Right ventricle myocardium superior (tissue), 1 donor: ENCODE data around the gene IL5RA. TPM values are rescaled to one million over a fixed set of nuclear protein-coding genes. Genes with fewer than 3 reads are reported as not detected.
A peak's percentile ranks its signal among the peaks of the same experiment; 100 is the strongest.

Source experiments
- ATAC-seq: fragments of 200-7000 bp; cut with Tn5 transposase; one replicate; pipeline ENCODE4 v1.9.1; 2020; ENCODE audit warnings: mild to moderate bottlenecking; ENCODE audit not compliant: poor library complexity
- DNase-seq: peaks from one replicate; pipeline ENCODE4 v3.0.0-alpha.2; 2020
- intact Hi-C: fragments of 100-400 bp; cut with DNase I; formaldehyde crosslinking; loops from one replicate; pipeline ENCODE4 v1.11.2; 2022
- long read RNA-seq: library from polyadenylated mRNA; unstranded; transcript quantifications from one replicate; pipeline ENCODE4 v2.0.0, GENCODE V29; 2021
- total RNA-seq: library from RNA; stranded (reverse); fragmentation: NEBNext Ultra II Directional; extraction: Animal tissue kit (Norgen Biotek cat#: 25700); gene quantifications from one replicate; pipeline ENCODE4 v1.2.1, GENCODE V29; 2021
- donor health status: DM: no; HTN: yes; CAD: no; lungs with severe emphysema.

Gene IL5RA, protein sequence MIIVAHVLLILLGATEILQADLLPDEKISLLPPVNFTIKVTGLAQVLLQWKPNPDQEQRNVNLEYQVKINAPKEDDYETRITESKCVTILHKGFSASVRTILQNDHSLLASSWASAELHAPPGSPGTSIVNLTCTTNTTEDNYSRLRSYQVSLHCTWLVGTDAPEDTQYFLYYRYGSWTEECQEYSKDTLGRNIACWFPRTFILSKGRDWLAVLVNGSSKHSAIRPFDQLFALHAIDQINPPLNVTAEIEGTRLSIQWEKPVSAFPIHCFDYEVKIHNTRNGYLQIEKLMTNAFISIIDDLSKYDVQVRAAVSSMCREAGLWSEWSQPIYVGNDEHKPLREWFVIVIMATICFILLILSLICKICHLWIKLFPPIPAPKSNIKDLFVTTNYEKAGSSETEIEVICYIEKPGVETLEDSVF
- total RNA-seq = 1.0 TPM
- long read RNA-seq = 0 reads

DNA sequence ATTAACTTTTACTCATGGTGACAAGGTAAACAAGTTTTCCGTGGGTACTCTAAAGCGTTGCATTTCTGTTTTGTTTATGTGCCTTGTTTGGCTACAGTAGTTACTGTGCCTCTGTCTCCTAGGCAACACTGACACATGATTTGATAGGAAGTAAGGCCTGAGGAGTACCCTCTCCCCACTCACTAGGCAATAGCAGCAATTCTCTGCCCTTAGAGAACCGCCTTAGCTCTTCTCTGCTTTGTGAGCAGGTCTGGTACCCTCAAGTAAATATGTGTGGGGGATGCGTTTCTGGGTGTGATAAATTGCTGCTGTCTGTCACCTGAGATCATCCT lies at the start of gene IL5RA:
Gene IL5RA (minus strand): TSS at position 76 of the 332 bp plus-strand sequence. CDS start 5,390 bp downstream, outside the sequence.
- intact Hi-C loops = no loop called here
- peak; percentile 90 for ATAC-seq
- DNase-seq = no peak

DNA sequence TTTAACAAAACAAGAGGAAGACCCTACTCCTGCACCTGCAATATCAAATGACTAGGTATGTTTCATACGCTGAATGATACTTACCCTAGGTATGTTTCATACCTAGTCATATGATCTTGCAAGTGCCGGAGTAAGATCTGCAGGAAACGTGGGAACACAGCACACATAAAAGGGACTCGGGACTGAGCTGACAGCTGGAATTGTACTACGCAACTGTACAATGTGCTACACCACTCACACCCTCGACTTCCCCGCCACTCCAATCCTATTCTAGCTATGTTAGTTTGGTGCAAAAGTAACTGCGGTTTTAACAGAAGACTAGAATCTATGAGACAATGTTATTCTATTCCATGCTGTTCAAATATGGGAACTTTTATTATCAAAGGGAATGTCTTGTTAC lies 47.3 kb upstream of the IL5RA start:
- ATAC-seq (no peak), DNase-seq (no peak)
- intact Hi-C loops = no loop called here

DNA sequence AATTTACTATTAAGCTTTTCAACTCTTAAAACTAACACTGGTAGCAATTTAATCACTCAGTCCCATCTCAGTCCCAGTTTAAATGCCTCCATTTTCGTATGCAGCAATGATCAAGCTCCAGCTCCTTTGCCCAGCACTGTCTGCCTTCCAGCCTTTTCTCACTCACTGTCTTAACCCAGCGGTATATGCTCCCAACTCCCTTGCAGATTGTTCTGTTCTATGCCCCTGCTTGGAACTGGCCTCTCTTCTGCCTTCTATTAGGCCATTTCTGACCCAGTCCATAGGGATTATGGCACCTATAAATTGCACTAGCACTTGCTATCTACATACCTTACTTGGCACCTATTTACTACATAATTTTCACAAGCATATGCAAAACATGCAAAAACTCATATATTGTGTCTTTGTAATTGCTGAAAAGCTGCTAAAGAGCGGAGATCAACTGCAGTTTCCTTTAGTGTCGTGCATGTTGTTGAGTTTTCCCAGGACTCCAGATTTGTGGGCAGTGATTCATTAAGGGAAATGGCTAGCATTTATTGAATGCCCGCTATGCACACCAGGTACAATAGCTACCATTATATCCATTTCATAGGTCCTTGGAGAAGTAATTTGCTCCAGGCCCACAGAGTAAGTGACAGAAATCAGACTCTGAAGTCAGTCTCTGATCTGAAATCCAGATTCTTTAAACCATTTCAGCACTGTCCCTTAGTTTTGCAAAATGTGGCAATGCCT lies 44.9 kb upstream of the IL5RA start:
- no peak for ATAC-seq

DNA sequence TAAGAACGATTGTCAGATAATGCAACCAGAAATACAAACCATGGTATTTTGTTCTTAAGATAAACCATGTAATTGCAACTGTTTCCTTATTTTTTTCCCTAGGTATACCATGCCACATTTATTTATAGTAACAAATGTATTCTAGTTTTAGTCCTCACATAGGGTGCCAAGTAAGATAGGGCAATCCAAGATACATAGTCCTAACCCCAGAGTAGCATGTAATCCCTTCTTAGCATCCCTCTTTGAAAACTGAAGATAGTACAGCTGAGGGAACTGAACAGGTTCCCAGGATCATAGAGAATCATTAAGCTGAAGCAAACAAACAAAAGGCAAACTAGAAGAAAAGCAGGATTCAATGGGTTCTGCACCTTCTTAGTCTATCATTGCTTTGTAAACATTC lies 41.3 kb upstream of the IL5RA start:
- DNase-seq (no peak), ATAC-seq (no peak)
- intact Hi-C loops = no loop called here

More for the DNA sequence above, 44.9 kb upstream of the IL5RA start:
- no peak for DNase-seq
- intact Hi-C loops = no loop called here

DNA sequence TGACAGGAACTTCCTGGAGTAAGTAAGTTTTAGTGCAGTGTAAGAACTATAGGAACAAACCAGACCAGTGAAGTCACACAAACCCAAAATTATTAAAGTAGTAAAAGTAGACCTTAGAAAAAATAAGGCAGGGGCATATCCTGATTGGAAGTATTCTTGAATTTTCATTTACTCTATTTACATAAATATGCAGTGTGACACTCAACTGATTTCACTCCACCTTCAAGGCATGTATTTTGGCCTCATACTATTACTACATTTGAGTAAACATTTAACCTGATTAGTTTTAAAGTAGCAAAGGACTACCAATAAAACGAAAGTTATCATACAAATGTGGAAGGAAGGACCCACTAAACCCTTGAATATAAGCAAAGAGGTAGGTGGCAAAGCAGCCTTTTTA lies 39.4 kb upstream of the IL5RA start:
- intact Hi-C loops = no loop called here
- DNase-seq (no peak), ATAC-seq (no peak)

DNA sequence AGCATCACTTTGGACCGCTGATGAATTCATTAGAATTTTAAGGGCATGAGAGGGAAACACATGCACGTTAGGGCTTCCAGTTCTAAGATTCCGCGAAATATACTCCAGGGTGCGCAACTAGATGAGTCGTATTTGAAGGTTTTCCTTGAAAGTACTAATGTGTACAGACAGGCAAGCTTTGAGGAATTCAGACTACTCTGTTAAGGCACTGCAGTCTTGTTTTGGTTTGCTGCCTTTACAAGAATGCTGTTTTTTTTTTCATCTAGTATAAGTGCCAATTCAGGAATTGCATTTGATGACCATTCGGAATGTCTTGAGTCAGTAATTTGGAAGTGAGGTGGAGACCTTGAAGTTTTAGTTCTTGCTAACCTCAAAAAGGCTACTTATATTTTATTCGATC lies 35.7 kb upstream of the IL5RA start:
- intact Hi-C loops = no loop called here
- ATAC-seq = no peak
- DNase-seq = no peak

DNA sequence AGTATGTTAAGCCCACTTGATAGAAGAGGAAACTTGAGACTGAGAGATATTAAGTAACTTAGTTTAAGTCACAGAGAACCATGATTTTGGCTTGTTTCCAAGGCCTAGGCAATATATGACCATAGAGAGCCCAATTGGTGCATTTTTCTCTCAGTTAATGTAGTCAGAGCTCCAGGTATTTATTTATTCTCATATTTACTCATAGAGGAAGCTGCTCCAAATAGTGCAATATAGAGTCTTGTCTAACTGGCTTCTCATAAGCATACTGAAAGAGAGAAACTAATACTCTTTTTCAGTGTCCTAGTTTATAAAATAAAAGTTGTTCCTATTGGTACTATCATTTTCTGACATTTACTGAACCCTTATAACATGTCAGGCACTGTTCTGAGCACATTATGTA lies 31.8 kb upstream of the IL5RA start:
- DNase-seq = no peak

DNA sequence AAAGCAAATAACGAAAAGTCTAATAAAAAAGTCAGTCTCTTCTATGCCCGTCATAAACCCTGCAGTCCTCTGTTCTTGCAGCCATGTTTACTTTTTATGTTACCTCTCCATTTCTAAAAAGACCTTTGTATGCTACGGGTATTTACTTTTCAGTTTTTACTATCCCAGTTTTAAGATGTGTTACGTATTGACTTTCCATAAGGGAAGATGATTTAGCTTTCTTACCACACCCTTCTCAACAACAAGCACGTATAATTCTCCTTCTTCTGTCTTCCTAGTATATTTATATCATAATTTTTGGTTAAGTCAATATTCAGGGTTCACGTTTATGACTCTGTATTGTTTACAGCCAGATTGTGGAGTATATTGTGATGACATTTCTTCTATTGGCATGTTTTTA lies 27.4 kb upstream of the IL5RA start:
- no peak for ATAC-seq
- DNase-seq = no peak
- intact Hi-C loops = no loop called here

More for the DNA sequence above, 31.8 kb upstream of the IL5RA start:
- ATAC-seq = no peak
- intact Hi-C loops = no loop called here

DNA sequence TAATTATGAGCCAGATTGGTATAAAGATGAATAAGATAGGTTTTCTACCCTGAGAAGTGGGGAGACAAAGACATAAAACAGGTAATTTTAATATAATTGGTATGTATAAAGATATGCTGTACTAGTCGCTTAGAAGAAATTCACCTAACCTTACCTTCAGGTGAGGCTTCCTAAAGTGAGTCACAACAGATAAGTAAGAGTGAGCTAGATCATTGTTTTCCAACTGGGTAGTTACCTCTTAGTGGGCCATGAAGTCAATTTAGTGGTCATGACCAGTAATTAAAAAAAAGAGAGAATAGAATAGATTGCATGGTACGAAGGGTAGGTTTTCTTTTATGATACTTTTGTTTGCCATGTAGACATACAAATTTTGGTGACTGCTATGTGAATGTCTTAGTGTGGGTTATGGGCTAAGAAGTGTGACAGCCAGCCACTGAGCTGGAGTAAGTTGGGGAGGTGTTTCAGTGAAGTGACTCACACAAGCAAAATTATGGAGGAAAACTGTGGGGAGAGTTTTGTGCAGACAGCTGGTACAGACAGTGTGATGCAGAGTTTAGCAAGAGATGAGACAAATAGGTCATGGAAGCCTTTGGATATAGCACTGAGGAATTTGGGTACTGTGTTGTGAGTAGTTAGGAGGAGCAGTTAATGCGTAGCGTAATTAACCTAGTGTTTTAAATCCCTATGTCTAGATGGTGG lies 24.7 kb upstream of the IL5RA start:
- intact Hi-C loops = no loop called here
- DNase-seq (no peak), ATAC-seq (no peak)

DNA sequence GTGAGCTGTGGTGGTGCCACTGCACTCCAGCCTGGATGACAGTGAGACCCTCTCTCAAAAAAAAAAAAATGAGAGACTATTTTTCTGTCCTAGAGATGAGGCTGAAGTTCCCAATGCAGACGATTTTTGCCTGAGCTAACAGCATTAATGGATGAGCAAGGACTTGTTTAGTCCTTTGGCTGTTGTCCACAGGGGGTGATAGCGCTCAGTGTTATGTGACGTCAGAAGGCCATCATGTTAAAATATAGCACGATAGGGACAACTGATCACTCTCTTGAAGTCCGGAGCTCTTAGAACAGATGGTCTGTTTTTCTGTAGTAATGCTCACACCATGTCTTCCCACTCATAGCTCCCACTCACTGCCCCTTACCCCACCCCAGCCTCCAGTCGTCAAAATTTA lies 23.3 kb upstream of the IL5RA start:
- ATAC-seq (no peak), DNase-seq (no peak)
- intact Hi-C loops = no loop called here

DNA sequence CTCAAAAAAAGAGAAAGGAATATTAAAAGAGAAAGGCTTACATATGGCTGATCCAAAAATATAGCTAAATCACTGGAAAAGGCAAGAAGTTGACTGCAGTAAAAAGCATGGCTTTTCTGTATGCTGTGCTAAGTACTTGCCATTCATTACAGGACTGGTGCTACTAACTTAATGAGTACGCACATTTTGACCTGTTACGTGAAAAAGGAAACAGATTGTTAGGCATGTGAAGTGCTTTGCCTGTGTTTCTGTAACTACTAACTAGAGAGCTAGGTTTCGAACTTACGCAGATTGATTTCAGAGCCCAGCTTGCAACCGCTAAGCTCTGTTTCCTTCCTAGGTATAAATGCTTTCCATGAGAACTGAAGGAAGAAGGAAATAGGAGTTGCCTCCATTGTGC lies 19.4 kb upstream of the IL5RA start:
- ATAC-seq (no peak), DNase-seq (no peak)
- intact Hi-C loops = no loop called here

DNA sequence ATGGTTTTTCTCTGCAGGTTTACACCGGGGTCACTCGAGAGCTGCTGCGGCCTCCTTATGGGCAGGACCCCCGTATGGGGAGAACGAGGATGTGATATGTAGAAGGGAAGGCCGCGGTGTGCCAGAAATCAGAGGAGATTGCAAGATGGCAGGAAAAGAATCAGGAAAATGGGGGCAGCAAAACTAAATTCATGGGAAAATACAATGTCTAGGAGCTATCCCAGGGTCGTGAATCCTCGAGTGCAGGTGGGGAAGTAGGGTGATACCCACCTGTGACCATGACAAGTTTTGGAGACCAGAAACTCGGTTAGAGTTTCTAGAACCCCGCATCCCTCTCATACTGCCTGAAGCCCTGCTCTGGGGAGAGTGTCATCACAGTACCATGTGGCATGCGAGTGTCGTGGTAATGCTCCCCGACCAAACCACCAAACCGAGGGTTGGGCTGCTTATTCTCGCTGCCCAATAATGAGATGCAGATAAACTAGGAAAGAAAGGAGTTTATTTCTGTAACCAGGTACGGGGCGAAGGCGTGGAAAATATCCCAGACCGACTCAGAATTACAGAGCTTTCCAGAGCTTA lies 17.3 kb upstream of the IL5RA start:
- intact Hi-C loops = no loop called here
- DNase-seq (no peak), ATAC-seq (no peak)

DNA sequence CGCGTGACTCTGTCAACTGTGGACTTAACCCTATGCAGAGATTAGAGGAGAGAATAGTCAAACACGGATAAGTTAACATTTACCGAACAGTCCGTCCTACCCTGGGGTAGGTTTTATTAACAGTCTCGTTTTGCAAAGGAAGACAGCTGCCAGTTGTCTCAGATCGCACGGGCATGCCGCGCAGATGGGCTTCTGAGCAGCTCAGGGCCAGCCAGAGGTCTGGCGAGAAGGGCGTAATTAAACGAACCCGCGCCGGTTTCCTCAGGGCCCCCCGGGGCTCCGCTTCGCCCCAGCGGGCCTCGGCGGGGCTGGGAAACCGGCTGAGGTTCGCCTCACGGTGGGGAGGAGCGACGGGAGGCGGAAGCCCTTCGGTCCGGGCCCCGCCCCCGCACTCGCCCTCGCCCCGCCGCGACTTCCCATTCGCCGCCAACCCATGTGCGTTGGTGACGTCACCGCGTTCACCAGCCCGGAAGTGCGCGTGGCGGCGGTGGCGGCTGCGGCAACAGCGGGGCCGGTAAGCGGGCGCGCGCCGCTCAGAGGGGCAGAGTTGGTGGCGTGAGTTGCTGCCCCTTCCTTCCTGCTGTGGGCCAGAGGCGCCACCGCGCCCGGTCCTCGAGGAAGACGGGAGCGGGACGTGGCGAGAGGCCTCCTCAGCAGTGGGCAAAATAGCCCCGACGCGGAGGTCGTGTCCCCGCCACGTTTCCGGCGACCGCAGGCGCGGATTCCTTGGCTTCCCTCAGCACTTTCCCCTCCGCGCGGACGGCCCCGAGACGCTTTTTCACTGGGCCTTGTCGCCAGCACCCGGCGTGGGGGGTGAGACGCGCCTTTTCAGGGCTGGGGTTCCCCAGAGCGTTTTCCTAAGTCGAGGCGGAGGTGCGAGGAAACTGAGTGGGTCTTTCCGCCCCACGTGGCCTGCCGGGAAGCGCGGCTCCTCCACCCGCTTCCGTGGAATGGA lies 16.6 kb upstream of the IL5RA start, which contains the start of gene TRNT1:
Gene TRNT1 (plus strand): TSS at position 464 of the 955 bp plus-strand sequence. CDS start 2,101 bp downstream, outside the sequence.
- intact Hi-C loops = no loop called here
- ATAC-seq (peak; percentile 99), DNase-seq (peak; percentile 97)

DNA sequence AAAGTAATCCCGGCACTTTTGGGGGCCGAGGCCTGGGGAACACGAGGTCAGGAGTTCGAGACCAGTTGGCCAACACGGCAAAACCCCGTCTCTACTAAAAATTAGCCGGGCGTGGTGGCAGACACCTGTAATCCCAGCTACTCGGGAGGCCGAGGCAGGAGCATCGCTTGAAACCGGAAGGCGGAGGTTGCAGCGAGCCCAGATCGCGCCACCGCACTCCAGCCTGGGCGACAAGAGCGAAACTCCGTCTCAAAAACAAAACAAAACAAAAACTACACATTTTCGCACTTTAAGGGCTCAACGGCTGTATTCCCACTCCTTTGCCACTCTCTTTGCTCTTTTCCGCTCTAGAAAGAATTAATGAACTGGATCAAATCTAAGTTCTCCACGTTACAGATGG lies 15.8 kb upstream of the IL5RA start:
- ATAC-seq (no peak), DNase-seq (no peak)
- intact Hi-C loops = no loop called here

DNA sequence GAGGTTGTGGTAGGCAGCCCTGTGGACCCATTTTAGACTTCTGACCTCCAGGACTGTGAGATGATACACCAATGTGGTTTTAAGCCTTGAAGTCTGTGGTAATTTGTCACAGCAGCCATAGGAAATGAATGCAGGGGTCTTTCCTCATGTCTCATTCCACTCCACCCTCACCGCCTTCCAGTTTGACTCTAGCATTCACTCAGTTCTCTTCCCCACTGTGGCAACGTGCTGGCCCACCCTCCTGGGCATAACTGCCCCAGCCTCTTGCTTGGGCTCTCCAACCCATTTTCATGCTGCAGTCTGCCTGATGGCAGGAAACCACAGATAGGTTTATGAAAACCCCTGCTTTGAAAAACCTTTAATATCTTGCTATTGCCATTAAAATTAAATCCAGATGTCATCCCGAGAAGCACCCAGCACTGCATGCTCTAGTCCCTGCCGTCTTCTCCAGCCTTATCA lies 9.2 kb upstream of the IL5RA start:
- DNase-seq (no peak), ATAC-seq (no peak)
- intact Hi-C loops = no loop called here

DNA sequence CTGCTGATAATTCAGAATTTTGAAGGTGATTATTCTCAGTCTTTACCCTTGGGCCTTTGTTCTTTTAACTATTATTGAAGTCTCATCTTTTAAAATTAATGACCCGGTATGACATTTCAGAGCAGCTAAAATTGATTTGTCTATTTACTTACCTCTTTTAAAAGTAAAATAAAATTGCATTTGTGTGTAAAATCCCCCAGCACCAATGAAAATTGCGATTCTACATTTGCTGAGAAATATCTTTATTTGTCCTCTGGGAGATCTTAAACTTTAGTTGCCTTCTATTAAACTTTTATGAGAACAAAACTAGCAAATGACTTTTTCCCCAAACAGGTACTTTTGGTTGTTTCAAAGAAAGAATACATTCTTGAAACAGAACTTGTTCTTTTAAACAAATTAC lies 7.5 kb upstream of the IL5RA start:
- DNase-seq (no peak), ATAC-seq (no peak)
- intact Hi-C loops = no loop called here

DNA sequence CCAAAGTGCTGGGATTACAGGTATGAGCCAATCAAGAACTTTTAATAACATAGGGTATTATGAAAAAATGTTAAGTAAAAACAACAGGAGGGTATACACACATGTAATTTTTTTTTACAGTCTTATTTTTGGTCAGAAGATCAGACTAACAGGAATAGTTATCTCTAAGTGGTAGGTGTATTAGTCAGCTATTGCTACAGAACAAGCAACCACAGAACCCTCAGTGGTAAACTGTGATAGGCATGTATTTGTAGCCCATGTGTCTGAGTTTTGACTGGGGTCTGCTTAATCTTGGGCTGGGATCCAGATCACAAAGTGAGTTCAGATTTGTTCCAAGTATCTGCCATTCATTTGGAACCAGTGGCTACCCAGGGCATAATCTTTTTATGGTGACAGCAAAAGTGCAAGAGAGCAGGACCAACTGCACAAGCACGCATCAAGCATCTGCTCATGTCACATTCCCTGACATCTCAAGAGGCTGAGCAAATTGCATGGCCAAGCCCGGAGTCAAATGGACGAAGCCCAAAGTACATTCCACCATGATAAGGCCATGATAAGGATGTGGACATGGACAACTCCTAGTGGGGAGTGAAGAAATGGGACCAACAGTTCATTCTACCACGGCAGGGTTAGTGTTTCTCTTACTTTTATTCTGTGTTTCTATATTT lies 3.0 kb upstream of the IL5RA start:
- ATAC-seq (peak; percentile 34), DNase-seq (no peak)
- intact Hi-C loops = no loop called here
